HEK293 (cell line): ENCODE results near the gene CA5B.

Experiments used
- CTCF ChIA-PET: fragments of 350-600 bp; formaldehyde crosslinking; extraction: SDS; loops from one replicate; lab custom pipeline; 2021; ENCODE audit warnings: antibody characterized with exemption; lab: Yijun Ruan, JAX
- POLR2A ChIA-PET: fragments of 300-600 bp; formaldehyde crosslinking; extraction: SDS; loops from one replicate; lab custom pipeline; 2020; ENCODE audit warnings: antibody characterized with exemption, inconsistent platforms; lab: Yijun Ruan, JAX
- H3K27ac ChIP-seq: fragments of 200-500 bp; sonication (Bioruptor generic); 2 replicates; pipeline ENCODE4 v1.5.1; 2014; ENCODE audit warnings: low read depth, low read length, control low read depth, inconsistent platforms; ENCODE audit errors: extremely low read depth
- H3K36me3 ChIP-seq, 2 experiments: fragments of 200-500 bp in 1 of 2; sonication (Bioruptor generic) in 1 of 2; 1 replicate in 1 of 2; 2 replicates in 1 of 2; pipeline ENCODE4 v1.5.1; 2014 to 2017; ENCODE audit warnings: inconsistent platforms in 2 of 2, low read length in 2 of 2; ENCODE audit not compliant: control insufficient read depth in 2 of 2, insufficient read depth in 1 of 2
- H3K4me1 ChIP-seq: fragments of 200-500 bp; sonication (Bioruptor generic); 2 replicates; pipeline ENCODE4 v1.5.1; 2014; ENCODE audit warnings: mild to moderate bottlenecking, low read length, inconsistent platforms; ENCODE audit not compliant: control insufficient read depth, insufficient read depth
- H3K4me3 ChIP-seq: 2 replicates; pipeline ENCODE4 v1.5.1; 2011; ENCODE audit warnings: low read depth, mild to moderate bottlenecking, control low read depth, low read length, moderate library complexity
- H3K9me3 ChIP-seq: fragments of 200-500 bp; sonication (Bioruptor generic); 2 replicates; pipeline ENCODE4 v1.5.1; 2014; ENCODE audit warnings: low read depth, low read length, inconsistent platforms; ENCODE audit not compliant: control insufficient read depth, insufficient read depth
- CTCF ChIP-seq: fragments of 450-650 bp; formaldehyde crosslinking; IDR thresholded peaks from 2 replicates; pipeline ENCODE4 v1.5.1; 2016; ENCODE audit warnings: missing biosample characterization, missing genetic modification characterization
- GLI4 ChIP-seq: fragments of 450-650 bp; formaldehyde crosslinking; IDR thresholded peaks from 2 replicates; pipeline ENCODE4 v1.5.1; 2016; ENCODE audit warnings: missing biosample characterization, missing genetic modification characterization
- HOXC10 ChIP-seq: sonication (generic); formaldehyde crosslinking; IDR thresholded peaks from 2 replicates; pipeline ENCODE4 v1.8.1; 2023; ENCODE audit warnings: mild to moderate bottlenecking, missing genetic modification reagents
- MEIS1 ChIP-seq: sonication (generic); formaldehyde crosslinking; IDR thresholded peaks from 2 replicates; pipeline ENCODE4 v1.8.1; 2022; ENCODE audit warnings: missing genetic modification reagents, mild to moderate bottlenecking, borderline replicate concordance
- PRDM1 ChIP-seq: fragments of 450-650 bp; formaldehyde crosslinking; IDR thresholded peaks from 2 replicates; pipeline ENCODE4; 2016; ENCODE audit warnings: missing biosample characterization, missing genetic modification characterization
- PRDM6 ChIP-seq: fragments of 450-650 bp; formaldehyde crosslinking; IDR thresholded peaks from 2 replicates; pipeline ENCODE4 v1.5.1; 2017; ENCODE audit warnings: missing biosample characterization, missing genetic modification characterization
- YY2 ChIP-seq: fragments of 450-650 bp; formaldehyde crosslinking; IDR thresholded peaks from 2 replicates; pipeline ENCODE4 v1.5.1; 2016; ENCODE audit warnings: missing biosample characterization, missing genetic modification characterization
- ZBTB49 ChIP-seq: fragments of 450-650 bp; formaldehyde crosslinking; IDR thresholded peaks from 2 replicates; pipeline ENCODE4 v1.5.1; 2016; ENCODE audit warnings: missing biosample characterization, missing genetic modification characterization, low read depth
- ZFP37 ChIP-seq: fragments of 450-650 bp; formaldehyde crosslinking; IDR thresholded peaks from 2 replicates; pipeline ENCODE4 v1.5.1; 2016; ENCODE audit warnings: missing biosample characterization, missing genetic modification characterization
- ZNF114 ChIP-seq: fragments of 450-650 bp; formaldehyde crosslinking; IDR thresholded peaks from 2 replicates; pipeline ENCODE4 v1.5.0; 2017; ENCODE audit warnings: missing biosample characterization, missing genetic modification characterization
- ZNF132 ChIP-seq: fragments of 450-650 bp; formaldehyde crosslinking; IDR thresholded peaks from 2 replicates; pipeline ENCODE4 v1.5.1; 2017; ENCODE audit warnings: missing biosample characterization, missing genetic modification characterization, borderline replicate concordance
- ZNF266 ChIP-seq: fragments of 450-650 bp; formaldehyde crosslinking; IDR thresholded peaks from 2 replicates; pipeline ENCODE4 v1.5.1; 2016; ENCODE audit warnings: missing biosample characterization, missing genetic modification characterization, low read depth
- ZNF37A ChIP-seq: fragments of 450-650 bp; IDR thresholded peaks from 2 replicates; pipeline ENCODE4 v1.5.1; 2018; ENCODE audit warnings: missing biosample characterization, missing genetic modification characterization
- ZNF510 ChIP-seq: fragments of 450-650 bp; formaldehyde crosslinking; IDR thresholded peaks from 2 replicates; pipeline ENCODE4 v1.5.1; 2018; ENCODE audit warnings: mild to moderate bottlenecking, missing genetic modification characterization, missing biosample characterization; ENCODE audit not compliant: insufficient replicate concordance
- ZNF707 ChIP-seq: fragments of 450-650 bp; formaldehyde crosslinking; IDR thresholded peaks from 2 replicates; pipeline ENCODE4 v1.5.1; 2016; ENCODE audit warnings: missing biosample characterization, missing genetic modification characterization
- ZNF843 ChIP-seq: fragments of 450-650 bp; formaldehyde crosslinking; IDR thresholded peaks from 2 replicates; pipeline ENCODE4 v1.5.1; 2016; ENCODE audit warnings: missing biosample characterization, missing genetic modification characterization

The CA5B gene

GRCh38 chrX:15719324-15719968 lies 18.6 kb upstream of the CA5B start:
- POLR2A ChIA-PET, result interaction anchor here (0.7 kb wide), 2 partner anchors 18 to 384 kb away, joined by 3 to 4 read pairs; partner anchors contain the start of genes CA5B and PIGA

GRCh38 chrX:15721911-15722310 lies 16.2 kb upstream of the CA5B start:
- H3K36me3 ChIP-seq, result no peaks in the 10 kb centered on the region
- H3K4me1 ChIP-seq, result no peaks in the 10 kb centered on the region

More at GRCh38 chrX:15719324-15719968, 18.6 kb upstream of the CA5B start:
- H3K36me3 ChIP-seq, result no peaks in the 10 kb centered on the region
- TF ChIP-seq ZNF707 (tag by site-specific recombination), result no peak
- TF ChIP-seq ZBTB49, result no peak
- no peak for TF ChIP-seq GLI4 (tag by site-specific recombination)
- TF ChIP-seq ZNF114 (tag by site-specific recombination), result no peak
- TF ChIP-seq, all 188 proteins: peak for 0
- Histone ChIP-seq H3K4me3 (no peak overlapping the region), H3K27ac (no peak overlapping the region), H3K9me3 (no peaks in the 10 kb centered on the region), H3K4me1 (no peaks in the 10 kb centered on the region)
- CTCF ChIA-PET, result no interaction called here

GRCh38 chrX:15723887-15724517 lies 14.1 kb upstream of the CA5B start:
- Histone ChIP-seq H3K4me1 (no peaks in the 10 kb centered on the region), H3K36me3 (no peaks in the 10 kb centered on the region; a peak in 1 of 3 replicates), H3K27ac (no peak overlapping the region), H3K9me3 (no peaks in the 10 kb centered on the region), H3K4me3 (no peak overlapping the region)
- ChIA-PET CTCF (interaction anchor here (0.6 to 0.9 kb wide), 2 partner anchors 14 to 958 kb away, joined by 3 read pairs; partner anchors contain the start of gene CA5B), POLR2A (no interaction called here)
- TF ChIP-seq PRDM6 (tag by site-specific recombination), result peak; percentile 54
- no peak for TF ChIP-seq ZNF132 (tag by site-specific recombination)

More at GRCh38 chrX:15721911-15722310, 16.2 kb upstream of the CA5B start:
- ChIA-PET POLR2A (no interaction called here), CTCF (interaction anchor here (0.7 kb wide), 1 partner anchor 203 kb away, joined by 5 read pairs; no protein-coding TSS in a partner anchor)
- TF ChIP-seq YY2 (no peak), ZNF37A (tag by site-specific recombination) (no peak), ZFP37 (no peak), ZNF843 (tag by site-specific recombination) (no peak), PRDM1 (no peak), MEIS1 (CRISPR knock-in tag) (no peak), ZNF132 (tag by site-specific recombination) (no peak), HOXC10 (no peak), CTCF (tag by site-specific recombination) (no peak), ZNF510 (tag by site-specific recombination) (no peak), ZNF266 (tag by site-specific recombination) (no peak)
- no peak overlapping the region for H3K4me3 ChIP-seq
- H3K9me3 ChIP-seq, result no peaks in the 10 kb centered on the region
- H3K27ac ChIP-seq, result no peak overlapping the region
